Activated CD4-positive, CD25-positive, alpha-beta regulatory T cell treated with anti-CD3 and anti-CD28 coated beads, Interleukin-2, amount 50 U/mL, for 24 hours (primary cell): Measurements from ENCODE around the gene GPER1.
"Not testable (repeated sequence)": the region's sequence is repeated elsewhere in the genome, so short reads cannot be mapped to it uniquely, and the experiment has no call there.

Experiments
- ATAC-seq, 2 donors: fragments of 150-1000 bp; cut with Tn5 transposase; one replicate each; pipeline ENCODE4 v1.10.0; 2021; ENCODE audit warnings: mild to moderate bottlenecking in 1 of 2, moderate library complexity in 1 of 2

The GPER1 gene

GRCh38 chr7:1087952-1088920 lies at the start of gene GPER1:
Gene GPER1 (plus strand): TSS chr7:1088113. CDS start chr7:1091729, 3,616 bp downstream.
- no peak for ATAC-seq

- not testable (repeated sequence) for ATAC-seq
These were observed 47.7 kb upstream of the GPER1 start for GRCh38 chr7:1040233-1040632.

DNA sequence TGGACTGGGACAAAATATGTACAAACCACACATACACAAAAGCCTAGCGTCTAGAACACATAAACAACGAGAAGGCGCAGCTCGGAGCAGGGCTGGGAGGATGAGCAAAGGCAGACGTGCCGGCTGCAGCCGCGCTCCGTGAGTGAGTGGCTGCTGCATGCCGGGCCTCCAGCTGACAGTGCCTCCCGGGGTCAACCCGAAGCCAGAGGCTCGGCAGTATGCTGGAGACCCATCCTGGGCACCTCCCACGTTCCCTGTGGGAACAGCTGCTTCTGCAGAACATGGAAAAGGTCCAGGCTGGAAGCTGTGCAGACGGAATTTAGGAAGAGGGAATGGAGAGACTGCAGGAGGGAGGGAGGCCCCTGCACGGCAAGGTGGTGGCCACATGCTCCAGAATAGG lies 47.1 kb upstream of the GPER1 start:
- ATAC-seq = no peak

DNA sequence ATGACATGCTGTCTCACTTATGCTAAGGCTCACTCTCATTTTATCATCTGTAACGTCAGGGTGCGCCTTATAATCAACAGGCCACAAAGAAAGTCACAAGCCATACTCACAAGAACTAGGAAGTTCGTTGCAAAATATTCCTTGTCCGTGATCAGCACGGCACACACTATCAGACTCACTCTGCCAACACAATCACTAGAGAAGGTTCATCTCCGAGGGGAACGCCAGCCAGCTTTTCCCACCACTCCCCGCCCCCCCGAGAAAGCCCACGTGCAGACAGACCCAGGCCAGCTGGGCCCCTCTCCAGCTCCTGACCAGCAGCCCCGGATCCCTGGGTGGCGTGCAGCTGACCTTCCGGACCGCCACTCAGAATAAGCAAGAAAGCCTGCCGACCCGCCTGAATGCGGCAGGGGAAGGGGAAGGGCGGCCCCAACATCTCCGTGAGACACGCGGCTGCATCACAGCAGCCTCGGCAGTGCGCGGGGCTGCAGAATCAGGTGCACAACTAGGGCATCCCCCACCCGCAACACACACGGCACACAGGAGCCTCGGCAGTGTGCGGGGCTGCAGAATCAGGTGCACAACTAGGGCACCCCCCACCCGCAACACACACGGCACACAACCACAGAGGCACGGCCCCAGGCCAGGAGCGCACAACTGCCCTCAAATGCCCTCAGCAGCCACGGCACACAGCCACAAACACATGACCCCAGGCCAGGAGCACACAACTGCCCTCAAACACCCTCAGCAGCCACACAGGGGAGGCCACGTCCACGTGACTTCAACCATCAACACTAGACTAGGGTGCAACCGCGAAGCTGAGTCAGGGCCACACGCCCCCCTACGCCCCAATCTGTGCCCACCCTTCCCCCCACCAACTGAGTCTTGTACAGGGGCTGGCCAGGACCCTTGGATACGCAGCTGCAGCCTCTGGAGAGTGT lies 46.1 kb upstream of the GPER1 start:
- no peak for ATAC-seq

DNA sequence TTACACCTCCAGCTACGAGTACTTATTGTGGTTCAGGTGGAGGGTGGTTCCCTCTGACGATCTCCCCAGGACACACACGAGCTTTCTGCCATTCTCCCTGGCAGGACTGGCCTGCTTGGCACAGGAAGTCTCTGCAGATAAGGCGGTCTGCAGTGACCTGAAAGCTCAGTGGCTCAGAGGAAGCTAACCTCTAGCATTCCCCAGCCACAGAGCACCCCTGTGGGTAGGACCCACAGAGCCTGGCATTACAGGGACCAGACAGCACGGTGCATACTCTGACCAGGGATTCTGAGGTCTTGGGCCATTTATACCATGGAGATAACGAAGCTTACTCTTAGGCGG lies 45.5 kb upstream of the GPER1 start:
- ATAC-seq = no peak

DNA sequence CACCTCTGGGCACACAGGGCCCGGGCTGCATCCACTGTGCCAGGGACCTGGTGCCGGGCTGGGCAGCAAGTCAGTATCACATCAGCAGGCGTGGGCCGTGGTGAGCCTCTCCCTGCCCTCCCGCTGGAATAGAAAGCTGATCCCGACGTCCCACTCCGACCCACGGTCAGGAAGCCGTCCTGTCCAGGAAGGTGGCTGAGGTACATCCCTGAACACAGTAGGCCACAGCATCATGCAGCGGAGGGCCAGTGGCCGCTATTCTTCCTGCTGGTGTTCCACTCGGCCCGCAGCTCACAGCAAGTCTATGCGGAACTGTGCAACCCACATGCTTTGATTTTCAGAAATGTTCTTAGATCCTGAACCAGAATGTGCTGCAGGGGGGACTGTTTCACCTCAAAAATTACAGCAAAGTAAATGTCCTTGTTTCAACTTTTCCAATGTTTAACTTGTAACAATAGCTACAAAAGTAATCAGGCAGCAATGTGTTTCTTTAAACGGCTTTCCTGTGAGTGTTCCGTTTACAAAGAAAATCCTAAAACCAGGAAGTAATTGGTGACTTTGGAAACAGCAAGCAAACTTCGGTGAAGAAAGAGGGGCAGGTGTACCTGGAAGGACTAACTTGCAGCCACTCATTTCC lies 44.2 kb upstream of the GPER1 start:
- ATAC-seq = no peak

DNA sequence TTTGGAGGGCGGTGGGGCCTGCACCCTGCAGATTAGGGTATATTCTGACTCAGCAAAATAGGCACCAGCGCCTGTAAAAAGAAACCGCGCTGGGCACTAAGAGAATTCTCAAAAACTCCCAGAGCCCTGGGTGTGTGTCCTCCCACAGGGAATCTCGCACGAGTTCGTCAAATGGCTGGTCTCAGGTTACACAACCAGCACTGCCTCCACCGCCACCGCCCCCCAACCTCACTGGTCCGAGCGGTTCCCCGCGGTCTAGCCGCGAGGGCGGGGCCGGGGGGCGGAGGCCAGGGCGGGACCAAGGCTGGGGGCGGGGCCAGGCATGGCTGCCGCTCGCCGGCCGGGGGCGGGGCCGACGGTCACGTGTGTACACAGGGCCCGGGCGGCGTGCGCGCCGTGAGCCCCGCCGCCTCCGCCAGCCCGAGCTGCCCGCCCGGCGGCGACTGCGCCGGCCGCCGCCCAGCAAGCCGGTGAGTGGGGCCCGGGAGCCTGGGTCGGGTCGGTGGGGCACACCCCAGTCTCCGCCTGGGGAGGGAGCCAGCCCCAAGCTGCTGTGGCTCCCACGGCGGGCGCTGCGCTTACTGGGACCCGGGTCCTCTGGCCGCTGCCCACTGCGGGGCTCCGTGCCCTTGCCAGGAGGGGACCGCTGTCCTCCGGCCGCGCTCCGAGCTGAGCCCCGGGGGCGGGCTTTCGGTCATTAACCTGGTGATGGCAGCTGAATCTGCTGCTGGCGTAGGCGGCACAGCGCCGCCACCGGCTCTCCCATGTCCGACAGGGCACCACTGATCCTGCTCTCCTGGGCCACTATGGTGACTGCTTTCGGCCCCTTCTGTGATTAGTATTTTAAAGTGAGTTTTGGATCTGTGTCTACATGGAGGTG lies 43.5 kb upstream of the GPER1 start, which contains the start of gene GPR146:
TSS of gene GPR146 (plus strand) at position 358 of the 880 bp plus-strand sequence. CDS start 12,970 bp downstream, outside the sequence.
- ATAC-seq = peak; percentile 92

- no peak for ATAC-seq
These were observed 42.5 kb upstream of the GPER1 start for GRCh38 chr7:1045069-1046063.

GRCh38 chr7:1046722-1047679 lies 40.9 kb upstream of the GPER1 start:
- ATAC-seq = no peak

- no peak for ATAC-seq
These were observed 38.7 kb upstream of the GPER1 start for GRCh38 chr7:1049006-1049741.

- no peak for ATAC-seq
These were observed 38.1 kb upstream of the GPER1 start for GRCh38 chr7:1049801-1050200.

GRCh38 chr7:1050254-1050906 lies 37.5 kb upstream of the GPER1 start:
- ATAC-seq = no peak

DNA sequence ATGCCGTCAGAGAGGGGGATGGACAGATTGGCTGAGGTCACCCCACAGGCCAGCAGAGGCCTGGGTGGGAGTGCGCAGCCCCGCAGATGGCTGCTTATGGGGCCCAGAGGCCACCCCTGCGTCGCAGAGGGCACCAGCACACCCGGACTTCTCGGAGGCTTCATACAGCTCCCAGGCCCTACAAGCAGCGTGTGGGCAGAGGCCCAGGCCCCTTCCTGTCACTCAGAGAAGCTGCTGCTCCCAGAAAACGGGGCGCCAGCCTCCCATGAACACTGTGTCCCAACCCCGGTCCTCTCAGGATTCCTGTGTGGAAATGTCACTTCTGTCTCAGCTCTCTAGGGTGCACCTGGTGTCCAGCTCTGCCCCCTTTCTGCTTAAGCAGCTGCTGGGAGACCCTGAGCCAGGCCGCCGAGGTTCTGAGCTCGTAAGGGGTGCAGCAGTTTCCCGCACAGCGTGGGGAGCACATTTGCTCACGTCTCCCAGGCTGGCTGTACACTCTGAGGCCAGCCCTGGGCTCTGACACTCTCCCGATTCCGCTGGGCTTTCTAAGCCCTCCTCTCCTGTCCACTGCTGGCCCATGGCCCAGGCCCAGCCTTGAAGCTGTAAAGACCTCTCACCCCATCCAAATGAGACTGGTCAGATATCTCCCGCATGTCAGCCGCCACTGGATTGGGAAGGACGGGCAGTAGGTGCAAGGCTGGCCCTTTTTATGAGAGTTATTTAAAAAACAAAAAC lies 36.8 kb upstream of the GPER1 start:
- ATAC-seq = no peak

DNA sequence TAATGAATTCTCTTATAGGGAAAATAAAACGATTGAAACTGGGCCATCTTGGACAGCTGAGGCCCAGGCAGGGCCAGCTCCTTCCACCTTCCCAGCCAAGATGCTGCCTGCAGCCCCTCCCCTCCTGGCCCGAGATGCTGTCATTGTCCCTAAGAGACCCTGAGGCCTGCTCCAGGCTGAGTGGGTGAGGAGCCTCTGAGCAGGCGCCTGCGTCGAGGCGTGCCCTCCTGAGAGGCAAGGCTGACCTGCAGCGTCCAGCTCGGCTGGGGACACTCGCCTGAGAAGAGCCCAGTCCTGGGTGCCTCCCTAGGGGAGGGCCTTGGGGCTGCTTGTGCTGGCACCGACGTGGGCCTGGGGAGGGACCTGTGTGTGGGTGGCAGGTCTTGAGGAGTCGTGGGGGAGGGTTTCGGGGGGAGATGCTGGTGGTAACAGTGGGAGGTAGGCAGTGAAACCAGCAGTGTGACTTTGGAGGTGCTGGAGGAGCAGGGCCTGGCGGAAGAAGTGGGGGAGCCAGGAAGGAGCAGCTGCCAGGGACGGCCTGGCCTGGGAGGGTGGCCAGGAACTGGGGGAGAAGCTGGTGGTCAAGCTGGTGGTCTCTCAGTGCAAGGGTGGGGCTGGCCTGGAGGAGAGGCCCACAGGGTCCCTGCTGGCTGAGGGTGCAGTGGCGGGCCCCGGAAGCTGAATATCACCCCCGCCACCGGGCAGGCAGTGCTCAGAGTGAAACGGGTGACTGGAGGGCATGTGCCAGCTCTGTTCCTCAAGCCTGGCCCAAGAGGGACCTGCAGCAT lies 35.7 kb upstream of the GPER1 start:
- ATAC-seq = no peak

DNA sequence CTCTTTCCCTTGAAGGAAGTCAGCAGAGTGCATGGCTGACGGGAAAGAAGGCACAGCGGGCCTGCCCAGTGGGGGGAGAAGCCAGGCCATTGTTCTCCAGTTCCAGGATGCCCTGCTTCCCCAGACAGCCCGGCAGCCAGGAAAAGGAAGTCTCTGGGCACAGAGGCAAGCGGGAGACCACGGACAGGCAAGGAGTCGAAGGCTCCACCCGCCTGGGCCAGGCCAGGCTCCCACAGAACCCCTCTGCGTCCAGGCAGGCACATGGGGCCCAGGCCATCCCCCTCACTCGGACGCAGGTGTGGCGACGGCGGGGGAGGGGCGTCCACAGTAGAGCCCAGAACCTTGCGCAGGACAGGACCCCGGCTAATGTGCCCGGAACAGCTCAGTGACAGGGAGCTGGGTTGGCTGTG lies 34.9 kb upstream of the GPER1 start:
- ATAC-seq = no peak

- no peak for ATAC-seq
These were observed 34.0 kb upstream of the GPER1 start for GRCh38 chr7:1053816-1054370.
